Measurements from ENCODE around the gene CDH11.

Gene CDH11

DNA sequence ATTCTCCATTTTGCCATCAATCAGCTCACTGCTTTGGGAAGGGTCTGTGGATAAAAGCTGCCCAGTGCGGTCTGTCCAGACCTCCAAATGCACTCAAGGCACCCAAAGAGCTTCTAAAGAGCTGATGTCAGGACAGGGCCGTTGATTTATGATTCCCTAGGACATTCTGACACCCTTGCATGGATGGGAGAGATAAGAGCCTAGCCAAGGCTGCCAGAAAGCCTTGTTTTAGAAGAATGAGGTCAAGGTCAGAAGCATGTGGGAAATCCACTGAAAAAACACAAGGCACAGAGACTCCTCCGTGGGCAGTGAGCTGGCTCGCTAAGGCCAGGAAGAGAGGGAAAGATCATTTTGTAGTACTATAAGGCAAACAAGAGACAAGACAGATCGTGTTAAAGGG is 214.0 kb downstream of the CDH11 start:
- DNase-seq (ENCODE audit: low read depth in 2 of 2), result no peak

GRCh38 chr16:64903770-64904169 is 218.1 kb downstream of the CDH11 start:
- no peak for DNase-seq (ENCODE audit: low read depth in 2 of 2)

- no peak for DNase-seq (ENCODE audit: low read depth in 2 of 2)
Observed at GRCh38 chr16:64900517-64900916, 221.3 kb downstream of the CDH11 start.

DNA sequence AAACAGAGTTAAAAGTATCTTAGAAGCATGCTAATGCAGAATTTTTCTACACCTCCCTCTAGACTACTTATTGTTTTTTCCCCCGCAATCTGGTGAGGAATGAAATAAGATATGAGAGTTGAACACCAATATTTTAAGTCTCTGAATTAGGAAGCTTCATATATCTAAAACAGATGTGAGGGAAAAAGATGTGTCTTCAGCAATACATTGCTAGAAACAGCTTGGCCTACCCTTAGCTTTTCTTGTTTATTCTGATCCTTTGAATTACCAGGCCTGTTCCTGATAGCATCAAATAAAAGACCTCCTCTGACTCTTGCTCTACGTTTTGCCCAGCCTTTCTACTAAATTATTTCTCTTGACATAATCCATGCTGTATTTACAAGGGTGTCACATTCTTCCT is 221.8 kb downstream of the CDH11 start:
- DNase-seq (ENCODE audit: low read depth in 2 of 2), result no peak

GRCh38 chr16:64898159-64898558 is 223.7 kb downstream of the CDH11 start:
- DNase-seq (ENCODE audit: low read depth in 2 of 2), result no peak
